H1 (cell line): Measurements from ENCODE around the gene RRH. TPM values are rescaled to one million over a fixed set of nuclear protein-coding genes. Genes with fewer than 3 reads are reported as not detected.

ENCODE experiments used
- CTCF ChIA-PET: fragments of 300-600 bp; sonication (Branson Sonifier 250); formaldehyde crosslinking; loops from one replicate; lab custom pipeline; 2021; ENCODE audit not compliant: partially characterized antibody; lab: Charles Lee
- POLR2A ChIA-PET: fragments of 300-600 bp; sonication (Branson Sonifier 250); formaldehyde crosslinking; loops from one replicate; lab custom pipeline; 2021; ENCODE audit warnings: inconsistent platforms; ENCODE audit not compliant: partially characterized antibody; lab: Charles Lee
- DNase-seq, 2 experiments: peaks; one replicate each; pipeline versions ENCODE4 v3.0.0 to v3.0.0-alpha.2; 2010 to 2022; ENCODE audit warnings: low spot score in 2 of 2, low read depth in 1 of 2, mixed read lengths in 1 of 2
- FAIRE-seq: peaks from 2 replicates; lab custom pipeline; 2011; peaks lifted over from hg19 to GRCh38; lab: Jason Lieb, UNC
- H2AFZ ChIP-seq: 2 replicates; pipeline ENCODE4 v1.8.1; 2012; ENCODE audit warnings: low read length, inconsistent platforms
- H2AK5ac ChIP-seq: 2 replicates; pipeline ENCODE4 v1.6.1; 2013; ENCODE audit warnings: low read depth, low read length
- H2BK120ac ChIP-seq: replicated peaks from 2 replicates; pipeline ENCODE3; 2013; ENCODE audit warnings: low read depth, low read length, inconsistent platforms
- H2BK12ac ChIP-seq: 2 replicates; pipeline ENCODE4 v1.6.1; 2013; ENCODE audit warnings: low read depth, low read length
- H2BK15ac ChIP-seq: 2 replicates; pipeline ENCODE4 v1.6.1; 2013; ENCODE audit warnings: low read length
- H2BK20ac ChIP-seq: 2 replicates; pipeline ENCODE4 v1.6.1; 2013; ENCODE audit warnings: low read length
- H2BK5ac ChIP-seq: 2 replicates; pipeline ENCODE4 v1.6.1; 2013; ENCODE audit warnings: low read depth, low read length
- H3K14ac ChIP-seq: 2 replicates; pipeline ENCODE4 v1.6.1; 2013; ENCODE audit warnings: inconsistent platforms; ENCODE audit not compliant: insufficient read length
- H3K18ac ChIP-seq: 2 replicates; pipeline ENCODE4 v1.6.1; 2013; ENCODE audit warnings: low read length; ENCODE audit errors: extremely low read depth
- H3K23ac ChIP-seq: 2 replicates; pipeline ENCODE4 v1.6.1; 2013; ENCODE audit warnings: inconsistent platforms; ENCODE audit not compliant: insufficient read length
- H3K23me2 ChIP-seq: 2 replicates; pipeline ENCODE4 v1.6.1; 2013; ENCODE audit warnings: low read depth, low read length
- H3K27ac ChIP-seq: 2 replicates; pipeline ENCODE4 v1.6.1; 2011; ENCODE audit warnings: low read depth, low read length, inconsistent platforms
- H3K27me3 ChIP-seq, 4 experiments: replicated peaks in 1 of 4; 1 replicate in 1 of 4; 2 replicates in 3 of 4; pipeline versions ENCODE4 v1.6.1 to v1.8.1; 2011 to 2013; ENCODE audit warnings: low read length in 3 of 4, mild to moderate bottlenecking in 3 of 4, inconsistent platforms in 2 of 4, mixed read lengths in 2 of 4, moderate library complexity in 1 of 4; ENCODE audit not compliant: control insufficient read depth in 3 of 4, insufficient read depth in 3 of 4; ENCODE audit errors: extremely low read depth in 1 of 4
- H3K36me3 ChIP-seq, 4 experiments: 2 replicates each; pipeline versions ENCODE4 v1.6.1 to v1.8.1; 2011 to 2013; ENCODE audit warnings: mild to moderate bottlenecking in 4 of 4, low read length in 3 of 4, moderate library complexity in 2 of 4, control low read depth in 1 of 4, inconsistent platforms in 1 of 4; ENCODE audit not compliant: insufficient read depth in 4 of 4, control insufficient read depth in 2 of 4
- H3K4ac ChIP-seq: replicated peaks from 2 replicates; pipeline ENCODE3; 2013; ENCODE audit warnings: low read length, low read depth, mixed read lengths, inconsistent platforms; ENCODE audit not compliant: insufficient read length
- H3K4me1 ChIP-seq, 4 experiments: replicated peaks in 1 of 4; 1 replicate in 1 of 4; 2 replicates in 3 of 4; pipeline versions ENCODE4 v1.6.1 to v1.8.1; 2011 to 2013; ENCODE audit warnings: low read length in 3 of 4, inconsistent platforms in 2 of 4, mixed read lengths in 1 of 4; ENCODE audit not compliant: insufficient read depth in 4 of 4, control insufficient read depth in 3 of 4
- H3K4me2 ChIP-seq, 2 experiments: 2 replicates each; pipeline versions ENCODE4 v1.6.1 to v1.8.1; 2011 to 2013; ENCODE audit warnings: low read depth in 2 of 2, low read length in 2 of 2, control low read depth in 1 of 2, inconsistent platforms in 1 of 2, mild to moderate bottlenecking in 1 of 2; ENCODE audit not compliant: insufficient read depth in 1 of 2
- H3K4me3 ChIP-seq, 4 experiments: fragments of 200-600, 300-600 bp in 1 of 4; sonication (generic), shearing (Covaris generic), sonication (Bioruptor Twin) in 1 of 4; 2 replicates each; pipeline versions ENCODE4 v1.5.1 to v1.8.1; 2011 to 2016; ENCODE audit warnings: low read length in 4 of 4, low read depth in 3 of 4, control low read depth in 2 of 4, inconsistent platforms in 2 of 4, mild to moderate bottlenecking in 2 of 4, mixed read lengths in 1 of 4, moderate library complexity in 1 of 4; ENCODE audit not compliant: insufficient read depth in 2 of 4; ENCODE audit errors: extremely low read depth in 1 of 4
- H3K56ac ChIP-seq: replicated peaks from 2 replicates; pipeline ENCODE3; 2013; ENCODE audit warnings: low read depth, mild to moderate bottlenecking, mixed read lengths, low read length, inconsistent platforms; ENCODE audit not compliant: insufficient read length
- H3K79me1 ChIP-seq: 2 replicates; pipeline ENCODE4 v1.6.1; 2013; ENCODE audit warnings: low read depth, low read length, control low read depth
- H3K79me2 ChIP-seq, 2 experiments: 2 replicates each; pipeline versions ENCODE4 v1.6.1 to v1.8.1; 2012 to 2013; ENCODE audit warnings: low read length in 2 of 2, mild to moderate bottlenecking in 2 of 2, inconsistent platforms in 1 of 2; ENCODE audit not compliant: insufficient read depth in 2 of 2, control insufficient read depth in 1 of 2
- H3K9ac ChIP-seq, 4 experiments: replicated peaks in 1 of 4; 1 replicate in 1 of 4; 2 replicates in 3 of 4; pipeline versions ENCODE4 v1.6.1 to v1.8.1; 2011 to 2013; ENCODE audit warnings: low read depth in 3 of 4, low read length in 3 of 4, control low read depth in 2 of 4, mild to moderate bottlenecking in 2 of 4, moderate library complexity in 2 of 4, inconsistent platforms in 1 of 4; ENCODE audit errors: extremely low read depth in 1 of 4
- H3K9me3 ChIP-seq, 2 experiments: 2 replicates each; pipeline versions ENCODE4 v1.6.1 to v1.8.1; 2012 to 2013; ENCODE audit warnings: mild to moderate bottlenecking in 2 of 2, moderate library complexity in 2 of 2, control low read depth in 1 of 2, inconsistent platforms in 1 of 2, low read depth in 1 of 2, low read length in 1 of 2, mixed read lengths in 1 of 2; ENCODE audit not compliant: insufficient read depth in 2 of 2
- H4K20me1 ChIP-seq, 2 experiments: replicated peaks in 1 of 2; 2 replicates each; pipeline versions ENCODE3 to v1.8.1; 2011 to 2013; ENCODE audit warnings: inconsistent platforms in 2 of 2, low read length in 2 of 2, mild to moderate bottlenecking in 1 of 2; ENCODE audit not compliant: insufficient read depth in 2 of 2, control insufficient read depth in 1 of 2
- H4K5ac ChIP-seq: 2 replicates; pipeline ENCODE4 v1.6.1; 2013; ENCODE audit warnings: low read length, low read depth, mixed read lengths, inconsistent platforms; ENCODE audit not compliant: insufficient read length
- H4K8ac ChIP-seq: 2 replicates; pipeline ENCODE4 v1.8.0; 2013; ENCODE audit warnings: mild to moderate bottlenecking, moderate library complexity, low read length, inconsistent platforms; ENCODE audit not compliant: insufficient read depth; ENCODE audit errors: extremely low read depth
- H4K91ac ChIP-seq: replicated peaks from 2 replicates; pipeline ENCODE3; 2013; ENCODE audit warnings: low read length, mixed read lengths, inconsistent platforms; ENCODE audit not compliant: insufficient read length
- CREB1 ChIP-seq: IDR thresholded peaks from 2 replicates; pipeline ENCODE4 v1.6.1; 2012; ENCODE audit warnings: inconsistent platforms
- EGR1 ChIP-seq: IDR thresholded peaks from 2 replicates; pipeline ENCODE4 v1.6.1; 2011; ENCODE audit warnings: low read depth, low read length, borderline replicate concordance
- EP300 ChIP-seq, 2 experiments: IDR thresholded peaks; 1 replicate in 1 of 2; 2 replicates in 1 of 2; pipeline ENCODE4 v1.6.1; 2011 to 2012; ENCODE audit warnings: low read depth in 2 of 2, low read length in 2 of 2, mild to moderate bottlenecking in 2 of 2, borderline replicate concordance in 1 of 2, inconsistent platforms in 1 of 2, moderate library complexity in 1 of 2
- EZH2 ChIP-seq: fragments of 200-600 bp; sonication (generic); IDR thresholded peaks from 2 replicates; pipeline ENCODE4 v1.7.1; 2012; ENCODE audit warnings: low read depth, mild to moderate bottlenecking, moderate library complexity, low read length, inconsistent platforms; ENCODE audit not compliant: severe bottlenecking
- GTF2F1 ChIP-seq: IDR thresholded peaks from 2 replicates; pipeline ENCODE4 v1.6.1; 2012; ENCODE audit warnings: low read depth, low read length, improper control_type of control experiment, borderline replicate concordance
- JUN ChIP-seq: IDR thresholded peaks from 2 replicates; pipeline ENCODE4 v1.6.1; 2011; ENCODE audit warnings: low read depth, mild to moderate bottlenecking, improper control_type of control experiment, low read length
- KDM4A ChIP-seq: IDR thresholded peaks from one replicate; pipeline ENCODE4 v1.7.1; 2012; ENCODE audit warnings: low read depth, mild to moderate bottlenecking, moderate library complexity, low read length, inconsistent platforms; ENCODE audit not compliant: severe bottlenecking
- KDM5A ChIP-seq: fragments of 200-600 bp; IDR thresholded peaks from 2 replicates; pipeline ENCODE4 v1.7.1; 2012; ENCODE audit warnings: mild to moderate bottlenecking, low read length, inconsistent platforms, mixed read lengths
- NANOG ChIP-seq: IDR thresholded peaks from 2 replicates; pipeline ENCODE4 v1.6.1; 2011; ENCODE audit warnings: low read length, low read depth, mild to moderate bottlenecking, inconsistent platforms; ENCODE audit not compliant: insufficient read depth, poor library complexity, severe bottlenecking
- RFX5 ChIP-seq: IDR thresholded peaks from 2 replicates; pipeline ENCODE4 v1.6.1; 2011; ENCODE audit warnings: low read depth, low read length, improper control_type of control experiment, borderline replicate concordance
- SP1 ChIP-seq: IDR thresholded peaks from 2 replicates; pipeline ENCODE4 v1.6.1; 2011; ENCODE audit warnings: low read depth, low read length
- SP2 ChIP-seq: IDR thresholded peaks from 2 replicates; pipeline ENCODE4 v1.6.1; 2012; ENCODE audit warnings: mild to moderate bottlenecking, low read length, inconsistent platforms
- WGBS, 2 experiments: shearing (Covaris generic) in 1 of 2; methylation state at CpG; one replicate each; pipeline versions ENCODE4 v1.1.6 to v1.1.7; 2013 to 2015; ENCODE audit warnings: low lambda C conversion rate in 2 of 2, mixed read lengths in 2 of 2, inconsistent platforms in 1 of 2, low coverage in 1 of 2, missing lambda C conversion rate in 1 of 2; ENCODE audit not compliant: insufficient replicate concordance in 2 of 2, insufficient coverage in 1 of 2, insufficient read length in 1 of 2; ENCODE audit errors: extremely low coverage in 1 of 2, missing lambda C conversion rate in 1 of 2; 5-methylcytosine and 5-hydroxymethylcytosine counted together
- long read RNA-seq, 2 experiments: library from RNA in 1 of 2; library from capped mRNA in 1 of 2; stranded (forward); transcript quantifications; one replicate each; pipeline ENCODE4 v2.0.0, GENCODE V29; 2021; ENCODE audit warnings: inconsistent platforms in 1 of 2
- polyA minus RNA-seq, 3 experiments: library from RNA; depleted of rRNA, polyadenylated mRNA; stranded (reverse); fragments of >200 nt; gene quantifications; 1 replicate in 2 of 3; 2 replicates in 1 of 3; pipeline ENCODE4 v1.2.3, GENCODE V29; 2011
- polyA plus RNA-seq, 7 experiments: library from polyadenylated mRNA; depleted of rRNA in 3 of 7; stranded (reverse) in 5 of 7; unstranded in 2 of 7; fragments of >200 nt in 5 of 7; fragments of 200-250 nt in 2 of 7; gene quantifications; 1 replicate in 5 of 7; 2 replicates in 1 of 7; 4 replicates in 1 of 7; pipeline versions ENCODE4 v1.2.1 to v1.2.3, GENCODE V29; 2011 to 2013; ENCODE audit warnings: missing spikeins in 2 of 7, mixed read lengths in 2 of 7
- total RNA-seq: library from RNA; stranded (reverse); fragmentation: NEBNext Ultra II Directional; extraction: Animal tissue kit (Norgen Biotek cat#: 25700); gene quantifications from 2 replicates; pipeline ENCODE4 v1.2.1, GENCODE V29; 2021

RRH gene
- total RNA-seq, result not detected in 2 replicates
- polyA plus RNA-seq (2011; rRNA removed), result 0.19 and 0.38 TPM in 2 replicates
- polyA plus RNA-seq (2011; cell fraction: cytosol; rRNA removed), result 0.13 TPM
- 0.21 TPM for polyA plus RNA-seq (2011; cell fraction: nucleus; rRNA removed)
- 0.16 TPM in 2 of 4 replicates, not detected in the others for polyA plus RNA-seq (2012, experiment 1 of 2)
- polyA plus RNA-seq (2012, experiment 2 of 2), result not detected
- 0.08 TPM for polyA plus RNA-seq (2013, experiment 1 of 2)
- polyA plus RNA-seq (2013, experiment 2 of 2), result 0.11 TPM
- 0.49 and 0.66 TPM in 2 replicates for polyA minus RNA-seq (2011; rRNA and poly(A)+ RNA removed)
- not detected for polyA minus RNA-seq (2011; cell fraction: cytosol; rRNA and poly(A)+ RNA removed)
- polyA minus RNA-seq (2011; cell fraction: nucleus; rRNA and poly(A)+ RNA removed), result 0.60 TPM
- long read RNA-seq, experiment 1, partial matches to known transcripts, result 0 of 1 reads
- long read RNA-seq, experiment 1, other reads (novel, unspliced or antisense), result 1 of 1 reads
- long read RNA-seq, experiment 2, result 0 reads

GRCh38 chr4:109827672-109828071 lies at the start of gene RRH:
TSS of gene RRH (plus strand) at chr4:109827972. CDS start at chr4:109828028, 56 bp downstream.
- CTCF ChIA-PET, result interaction anchor here (0.6 to 3.8 kb wide), 6 partner anchors 11 to 1952 kb away, joined by 3 to 10 read pairs (median 4); no protein-coding TSS in a partner anchor
- no peak within 1 kb of the TSS for H4K5ac ChIP-seq
- POLR2A ChIA-PET, result interaction anchor here (0.6 kb wide), 1 partner anchor 106 kb away, joined by 3 read pairs; no protein-coding TSS in a partner anchor
- H3K14ac ChIP-seq, result no peak within 1 kb of the TSS
- H3K18ac ChIP-seq, result no peak within 1 kb of the TSS
- peaks cover 0 to 32% (median 15%) of the 10 kb centered on the region in 4 experiments; a peak in 6 of 8 replicates for H3K36me3 ChIP-seq
- no peak within 1 kb of the TSS for H2BK5ac ChIP-seq
- no peak within 1 kb of the TSS for H2BK120ac ChIP-seq
- H2BK15ac ChIP-seq, result no peak within 1 kb of the TSS
- no peak within 1 kb of the TSS for H4K91ac ChIP-seq
- no peaks in the 10 kb centered on the region; the same call in 1 of the 2 replicates for H3K23me2 ChIP-seq
- no peaks in the 10 kb centered on the region for H3K4me1 ChIP-seq
- no peak within 1 kb of the TSS for H3K9ac ChIP-seq
- no peaks in the 10 kb centered on the region for H3K27me3 ChIP-seq
- no peak within 1 kb of the TSS for H2AK5ac ChIP-seq
- no peak within 1 kb of the TSS for H3K4me3 ChIP-seq
- no peak within 1 kb of the TSS for H3K27ac ChIP-seq
- no peak within 1 kb of the TSS for H3K4ac ChIP-seq
- no peak for DNase-seq
- no peaks in the 10 kb centered on the region for H4K20me1 ChIP-seq
- WGBS, 2 experiments, result 97% methylated on average over 2 of the region's 2 CpGs; no CpG with 5 or more reads in 1 of the 2 experiments
- no peak within 1 kb of the TSS for H4K8ac ChIP-seq
- H2BK20ac ChIP-seq, result no peak within 1 kb of the TSS
- H2AFZ ChIP-seq, result no peak within 1 kb of the TSS
- H3K56ac ChIP-seq, result no peak within 1 kb of the TSS
- H3K79me2 ChIP-seq, result no peaks in the 10 kb centered on the region
- FAIRE-seq, result no peak
- no peak within 1 kb of the TSS for H3K4me2 ChIP-seq
- no peaks in the 10 kb centered on the region for H3K9me3 ChIP-seq
- no peak within 1 kb of the TSS for H3K23ac ChIP-seq
- H3K79me1 ChIP-seq, result no peaks in the 10 kb centered on the region
- no peak within 1 kb of the TSS for H2BK12ac ChIP-seq
- TF ChIP-seq EGR1, result no peak
- TF ChIP-seq GTF2F1, result no peak
- no peak for TF ChIP-seq RFX5
- no peak for TF ChIP-seq JUN
- TF ChIP-seq SP2, result no peak
- TF ChIP-seq CREB1, result no peak
- TF ChIP-seq SP1, result no peak
- no peak for TF ChIP-seq KDM5A
- no peak for TF ChIP-seq EP300 (IDR thresholded peaks at IDR 0.05; ENCODE audit: borderline replicate concordance in 1 of 2, low read depth in 2 of 2, low read length in 2 of 2)
- no peak for TF ChIP-seq EZH2
- TF ChIP-seq KDM4A, result no peak
- no peak for TF ChIP-seq NANOG
